ENCODE results near the gene CAPNS2. TPM values are rescaled to one million over a fixed set of nuclear protein-coding genes. Genes with fewer than 3 reads are reported as not detected.

Gene CAPNS2
- polyA plus RNA-seq (2013, experiment 1 of 4), result not detected
- not detected for polyA plus RNA-seq (2013, experiment 2 of 4)
- not detected for polyA plus RNA-seq (2013, experiment 3 of 4)
- not detected for polyA plus RNA-seq (2013, experiment 4 of 4)

DNA sequence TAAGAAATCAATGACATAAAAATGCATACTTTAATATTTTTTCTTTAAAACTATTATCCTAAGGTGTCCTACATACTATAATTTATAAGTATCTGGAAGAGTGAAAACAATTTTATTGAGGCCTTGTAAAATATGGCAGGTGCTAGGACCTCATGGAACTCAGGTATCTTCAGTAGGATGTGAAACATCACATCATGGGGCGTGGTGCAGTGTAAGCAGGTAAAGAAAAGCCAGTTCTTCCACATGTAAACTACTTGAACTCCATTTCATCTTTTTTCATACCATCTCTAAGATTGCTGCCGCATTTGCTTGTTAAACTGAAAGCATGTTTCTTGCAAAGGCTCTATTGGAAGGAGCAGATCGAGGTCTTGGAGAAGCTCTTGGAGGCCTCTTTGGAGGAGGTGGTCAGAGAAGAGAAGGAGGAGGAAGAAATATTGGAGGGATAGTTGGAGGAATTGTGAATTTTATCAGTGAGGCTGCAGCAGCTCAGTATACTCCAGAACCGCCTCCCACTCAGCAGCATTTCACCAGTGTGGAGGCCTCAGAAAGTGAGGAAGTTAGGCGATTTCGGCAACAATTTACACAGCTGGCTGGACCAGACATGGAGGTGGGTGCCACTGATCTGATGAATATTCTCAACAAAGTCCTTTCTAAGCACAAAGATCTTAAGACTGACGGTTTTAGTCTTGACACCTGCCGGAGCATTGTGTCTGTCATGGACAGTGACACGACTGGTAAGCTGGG is at the start of gene CAPNS2:
Gene CAPNS2, plus strand, starts transcription at position 253 of the 744 bp plus-strand sequence. Its CDS starts 73 bp downstream, at position 326.
- Histone ChIP-seq H3K27me3 (ENCODE audit: control insufficient read depth, insufficient read depth, low read length, poor library complexity, severe bottlenecking) (no peaks in the 10 kb centered on the region), H3K4me1 (ENCODE audit: control insufficient read depth, insufficient read depth, low read length) (no peaks in the 10 kb centered on the region), H3K9me3 (ENCODE audit: control insufficient read depth, low read length) (no peaks in the 10 kb centered on the region), H3K27ac (ENCODE audit: insufficient read depth, low read depth, low read length, poor library complexity, severe bottlenecking) (no peak within 1 kb of the TSS), H3K4me3 (ENCODE audit: insufficient read depth, low read depth, low read length) (no peak within 1 kb of the TSS), H3K36me3 (ENCODE audit: control insufficient read depth, insufficient read depth, low read length) (no peaks in the 10 kb centered on the region)
- 93 to 94% methylated on average over 9 of the region's 9 CpGs for WGBS, 2 experiments

GRCh38 chr16:55521792-55522191 is 44.7 kb upstream of the CAPNS2 start:
- no CpG with 5 or more reads among the region's 1 CpG for WGBS, 2 experiments
- Histone ChIP-seq H3K27me3 (ENCODE audit: control insufficient read depth, insufficient read depth, low read length, poor library complexity, severe bottlenecking) (no peaks in the 10 kb centered on the region), H3K4me3 (ENCODE audit: insufficient read depth, low read depth, low read length) (no peak overlapping the region), H3K9me3 (ENCODE audit: control insufficient read depth, low read length) (no peaks in the 10 kb centered on the region), H3K27ac (ENCODE audit: insufficient read depth, low read depth, low read length, poor library complexity, severe bottlenecking) (no peak overlapping the region), H3K36me3 (ENCODE audit: control insufficient read depth, insufficient read depth, low read length) (no peaks in the 10 kb centered on the region), H3K4me1 (ENCODE audit: control insufficient read depth, insufficient read depth, low read length) (no peaks in the 10 kb centered on the region)

DNA sequence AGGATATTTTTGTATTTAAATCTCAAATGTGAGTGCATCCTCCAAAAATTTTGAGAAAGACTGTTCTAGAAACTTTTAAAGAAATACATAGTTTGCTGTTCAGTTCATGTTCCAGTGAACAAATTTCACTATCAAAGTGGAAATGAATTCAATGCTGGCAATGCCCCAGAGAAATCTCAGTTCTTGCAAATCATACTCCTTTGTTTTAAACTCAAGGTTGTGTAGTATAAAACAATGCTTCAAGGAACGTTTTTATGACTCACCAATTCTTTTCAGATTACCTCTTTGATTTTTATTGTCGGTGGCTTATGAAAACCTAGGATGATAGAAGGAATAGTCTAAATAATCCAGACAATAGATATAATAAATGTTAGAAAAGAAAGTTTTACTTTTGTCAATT is 40.0 kb upstream of the CAPNS2 start:
- Histone ChIP-seq H3K4me1 (ENCODE audit: control insufficient read depth, insufficient read depth, low read length) (no peaks in the 10 kb centered on the region), H3K4me3 (ENCODE audit: insufficient read depth, low read depth, low read length) (no peak overlapping the region), H3K9me3 (ENCODE audit: control insufficient read depth, low read length) (no peaks in the 10 kb centered on the region), H3K27me3 (ENCODE audit: control insufficient read depth, insufficient read depth, low read length, poor library complexity, severe bottlenecking) (no peaks in the 10 kb centered on the region), H3K27ac (ENCODE audit: insufficient read depth, low read depth, low read length, poor library complexity, severe bottlenecking) (no peak overlapping the region), H3K36me3 (ENCODE audit: control insufficient read depth, insufficient read depth, low read length) (no peaks in the 10 kb centered on the region)
- WGBS, 2 experiments, result 78% methylated on average over 1 of the region's 2 CpGs; no CpG with 5 or more reads in 1 of the 2 experiments

DNA sequence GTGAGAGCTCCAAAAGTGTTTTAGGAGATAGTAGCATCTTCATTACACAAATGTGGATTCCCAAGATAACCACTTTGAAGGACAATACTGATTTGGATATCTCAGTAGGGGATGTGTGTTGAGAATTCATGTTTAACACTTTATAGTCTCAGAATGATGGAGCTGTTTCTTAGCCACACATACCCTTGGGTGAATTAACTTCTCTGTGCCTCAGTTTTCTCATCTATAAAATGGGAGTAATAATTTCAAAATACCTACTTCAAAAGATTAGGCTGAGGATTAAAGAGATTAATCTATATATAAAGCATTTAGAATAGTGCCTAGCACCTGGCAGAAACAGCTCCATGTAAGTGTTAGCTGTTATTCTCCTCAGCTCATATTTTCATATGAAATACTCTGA is 38.6 kb upstream of the CAPNS2 start:
- H3K27ac ChIP-seq (ENCODE audit: insufficient read depth, low read depth, low read length, poor library complexity, severe bottlenecking), result no peak overlapping the region
- H3K4me3 ChIP-seq (ENCODE audit: insufficient read depth, low read depth, low read length), result no peak overlapping the region
- no peaks in the 10 kb centered on the region for H3K4me1 ChIP-seq (ENCODE audit: control insufficient read depth, insufficient read depth, low read length)
- H3K27me3 ChIP-seq (ENCODE audit: control insufficient read depth, insufficient read depth, low read length, poor library complexity, severe bottlenecking), result no peaks in the 10 kb centered on the region
- H3K9me3 ChIP-seq (ENCODE audit: control insufficient read depth, low read length), result no peaks in the 10 kb centered on the region
- no peaks in the 10 kb centered on the region for H3K36me3 ChIP-seq (ENCODE audit: control insufficient read depth, insufficient read depth, low read length)

DNA sequence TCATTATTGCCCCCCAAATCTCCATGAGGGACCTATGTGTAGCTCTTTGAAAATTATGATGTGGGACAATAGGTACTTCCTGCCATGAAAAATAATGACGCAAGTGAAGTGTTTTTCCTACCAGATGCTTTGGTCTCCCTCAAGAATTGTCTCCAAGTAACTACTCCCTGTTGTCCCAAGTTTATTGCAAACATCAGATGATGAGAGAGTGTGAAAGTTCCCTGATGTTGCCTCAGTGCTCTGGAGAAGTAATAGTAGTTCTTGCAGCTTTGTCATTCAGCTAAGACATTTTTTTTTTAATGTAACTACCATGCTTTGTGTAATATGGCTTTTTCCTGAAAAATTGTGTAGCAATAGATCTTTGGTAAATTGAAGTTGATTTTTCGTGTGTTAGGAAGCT is 37.5 kb upstream of the CAPNS2 start:
- H3K36me3 ChIP-seq (ENCODE audit: control insufficient read depth, insufficient read depth, low read length), result no peaks in the 10 kb centered on the region
- no peaks in the 10 kb centered on the region for H3K9me3 ChIP-seq (ENCODE audit: control insufficient read depth, low read length)
- no peaks in the 10 kb centered on the region for H3K4me1 ChIP-seq (ENCODE audit: control insufficient read depth, insufficient read depth, low read length)
- H3K4me3 ChIP-seq (ENCODE audit: insufficient read depth, low read depth, low read length), result no peak overlapping the region
- H3K27ac ChIP-seq (ENCODE audit: insufficient read depth, low read depth, low read length, poor library complexity, severe bottlenecking), result no peak overlapping the region
- 85 to 87% methylated on average over 2 of the region's 2 CpGs for WGBS, 2 experiments
- H3K27me3 ChIP-seq (ENCODE audit: control insufficient read depth, insufficient read depth, low read length, poor library complexity, severe bottlenecking), result no peaks in the 10 kb centered on the region

DNA sequence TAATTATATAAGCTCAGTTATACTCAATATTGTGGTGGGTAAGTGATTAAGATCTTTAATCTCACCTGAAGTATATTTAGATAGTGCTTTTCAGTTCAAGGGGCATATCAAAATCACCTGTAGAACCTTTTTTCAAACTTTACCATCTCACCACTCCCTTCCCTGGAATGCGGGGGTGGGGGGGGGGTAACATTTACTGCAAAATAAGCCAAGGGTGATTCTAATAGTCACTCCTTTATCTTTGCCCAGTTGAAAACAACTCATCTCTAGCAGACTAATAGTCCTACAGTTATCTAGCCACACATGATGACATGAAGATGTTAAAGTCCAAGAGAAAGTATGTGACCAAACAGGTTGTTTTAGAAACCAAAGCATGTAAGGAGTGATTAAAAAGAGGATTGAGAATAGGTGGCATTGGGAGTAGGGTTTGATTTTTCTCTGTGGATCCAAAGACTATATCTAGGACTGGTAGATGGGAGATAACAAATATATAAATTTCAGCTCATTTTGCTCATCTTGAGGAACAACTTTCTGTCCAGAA is 36.1 kb upstream of the CAPNS2 start:
- no peaks in the 10 kb centered on the region for H3K9me3 ChIP-seq (ENCODE audit: control insufficient read depth, low read length)
- H3K27me3 ChIP-seq (ENCODE audit: control insufficient read depth, insufficient read depth, low read length, poor library complexity, severe bottlenecking), result no peaks in the 10 kb centered on the region
- H3K36me3 ChIP-seq (ENCODE audit: control insufficient read depth, insufficient read depth, low read length), result no peaks in the 10 kb centered on the region
- H3K4me1 ChIP-seq (ENCODE audit: control insufficient read depth, insufficient read depth, low read length), result no peaks in the 10 kb centered on the region
- WGBS, 2 experiments, result 100% methylated on average over 1 of the region's 1 CpG; no CpG with 5 or more reads in 1 of the 2 experiments
- no peak overlapping the region for H3K4me3 ChIP-seq (ENCODE audit: insufficient read depth, low read depth, low read length)
- no peak overlapping the region for H3K27ac ChIP-seq (ENCODE audit: insufficient read depth, low read depth, low read length, poor library complexity, severe bottlenecking)

GRCh38 chr16:55532227-55532626 is 34.3 kb upstream of the CAPNS2 start:
- Histone ChIP-seq H3K4me1 (ENCODE audit: control insufficient read depth, insufficient read depth, low read length) (no peaks in the 10 kb centered on the region), H3K4me3 (ENCODE audit: insufficient read depth, low read depth, low read length) (no peak overlapping the region), H3K27me3 (ENCODE audit: control insufficient read depth, insufficient read depth, low read length, poor library complexity, severe bottlenecking) (no peaks in the 10 kb centered on the region), H3K9me3 (ENCODE audit: control insufficient read depth, low read length) (no peaks in the 10 kb centered on the region), H3K36me3 (ENCODE audit: control insufficient read depth, insufficient read depth, low read length) (no peaks in the 10 kb centered on the region), H3K27ac (ENCODE audit: insufficient read depth, low read depth, low read length, poor library complexity, severe bottlenecking) (no peak overlapping the region)
- WGBS, 2 experiments, result 86% methylated on average over 1 of the region's 1 CpG; no CpG with 5 or more reads in 1 of the 2 experiments

GRCh38 chr16:55534756-55535155 is 31.7 kb upstream of the CAPNS2 start:
- H3K36me3 ChIP-seq (ENCODE audit: control insufficient read depth, insufficient read depth, low read length), result no peaks in the 10 kb centered on the region
- no peak overlapping the region for H3K4me3 ChIP-seq (ENCODE audit: insufficient read depth, low read depth, low read length)
- no peaks in the 10 kb centered on the region for H3K4me1 ChIP-seq (ENCODE audit: control insufficient read depth, insufficient read depth, low read length)
- no peaks in the 10 kb centered on the region for H3K27me3 ChIP-seq (ENCODE audit: control insufficient read depth, insufficient read depth, low read length, poor library complexity, severe bottlenecking)
- 89 to 93% methylated on average over 2 of the region's 2 CpGs for WGBS, 2 experiments
- no peak overlapping the region for H3K27ac ChIP-seq (ENCODE audit: insufficient read depth, low read depth, low read length, poor library complexity, severe bottlenecking)
- H3K9me3 ChIP-seq (ENCODE audit: control insufficient read depth, low read length), result no peaks in the 10 kb centered on the region

- H3K27ac ChIP-seq (ENCODE audit: insufficient read depth, low read depth, low read length, poor library complexity, severe bottlenecking), result no peak overlapping the region
- no peaks in the 10 kb centered on the region for H3K36me3 ChIP-seq (ENCODE audit: control insufficient read depth, insufficient read depth, low read length)
- H3K4me1 ChIP-seq (ENCODE audit: control insufficient read depth, insufficient read depth, low read length), result no peaks in the 10 kb centered on the region
- H3K4me3 ChIP-seq (ENCODE audit: insufficient read depth, low read depth, low read length), result no peak overlapping the region
- no peaks in the 10 kb centered on the region for H3K9me3 ChIP-seq (ENCODE audit: control insufficient read depth, low read length)
- whole genome bisulfite sequencing, 2 experiments, result 70 to 78% methylated on average over 1 to 4 of the region's 5 CpGs
- no peaks in the 10 kb centered on the region for H3K27me3 ChIP-seq (ENCODE audit: control insufficient read depth, insufficient read depth, low read length, poor library complexity, severe bottlenecking)
Observed at GRCh38 chr16:55539049-55539448, 27.4 kb upstream of the CAPNS2 start.

- H3K9me3 ChIP-seq (ENCODE audit: control insufficient read depth, low read length), result no peaks in the 10 kb centered on the region
- H3K27ac ChIP-seq (ENCODE audit: insufficient read depth, low read depth, low read length, poor library complexity, severe bottlenecking), result no peak overlapping the region
- no peaks in the 10 kb centered on the region for H3K4me1 ChIP-seq (ENCODE audit: control insufficient read depth, insufficient read depth, low read length)
- H3K4me3 ChIP-seq (ENCODE audit: insufficient read depth, low read depth, low read length), result no peak overlapping the region
- WGBS, 2 experiments, result 65 to 67% methylated on average over 1 of the region's 1 CpG
- no peaks in the 10 kb centered on the region for H3K36me3 ChIP-seq (ENCODE audit: control insufficient read depth, insufficient read depth, low read length)
- no peaks in the 10 kb centered on the region for H3K27me3 ChIP-seq (ENCODE audit: control insufficient read depth, insufficient read depth, low read length, poor library complexity, severe bottlenecking)
Observed at GRCh38 chr16:55539488-55539887, 27.0 kb upstream of the CAPNS2 start.
